A673 (cell line): ENCODE results near the gene NUMA1. TPM values are rescaled to one million over a fixed set of nuclear protein-coding genes. Genes with fewer than 3 reads are reported as not detected.

Experiments
- BruUV-seq: library from RNA; stranded (reverse); fragments of 400-500 nt; replicated peaks from 2 replicates; lab custom pipeline; 2021; lab: Mats Ljungman, UMichigan
- CTCF ChIA-PET: fragments of 300-600 bp; sonication (Branson Sonifier 250); formaldehyde crosslinking; loops from one replicate; lab custom pipeline; 2022; ENCODE audit warnings: antibody characterized with exemption; lab: Charles Lee
- POLR2A ChIA-PET: fragments of 300-600 bp; sonication (Branson Sonifier 250); formaldehyde crosslinking; loops from one replicate; lab custom pipeline; 2022; ENCODE audit warnings: antibody characterized with exemption; ENCODE audit not compliant: low non-redundant PET; lab: Charles Lee
- DNase-seq: peaks from one replicate; pipeline ENCODE4 v3.0.0-alpha.2; 2015; ENCODE audit warnings: low spot score
- H3K27ac ChIP-seq: fragments of 200-600 bp; sonication (generic); 2 replicates; pipeline ENCODE4 v1.5.1; 2016; ENCODE audit warnings: mixed run types, low read depth, mild to moderate bottlenecking, mixed read lengths, antibody characterized with exemption, low read length; ENCODE audit not compliant: poor library complexity, severe bottlenecking
- H3K27me3 ChIP-seq: fragments of 200-600 bp; sonication (generic); replicated peaks from 2 replicates; pipeline ENCODE4 v1.6.1; 2017; ENCODE audit warnings: mixed run types, low read depth, mild to moderate bottlenecking, mixed read lengths, antibody characterized with exemption, low read length; ENCODE audit not compliant: insufficient read depth, poor library complexity
- H3K36me3 ChIP-seq: fragments of 200-600 bp; sonication (generic); 2 replicates; pipeline ENCODE4 v1.6.1; 2016; ENCODE audit warnings: mixed run types, mild to moderate bottlenecking, mixed read lengths, antibody characterized with exemption, low read length; ENCODE audit not compliant: insufficient read depth, poor library complexity, severe bottlenecking
- H3K4me1 ChIP-seq: fragments of 200-600 bp; sonication (generic); 2 replicates; pipeline ENCODE4 v1.6.1; 2017; ENCODE audit warnings: mixed run types, mild to moderate bottlenecking, mixed read lengths, antibody characterized with exemption, low read length; ENCODE audit not compliant: insufficient read depth, poor library complexity, severe bottlenecking
- H3K4me3 ChIP-seq: fragments of 200-600 bp; sonication (generic); 2 replicates; pipeline ENCODE4 v1.5.1; 2016; ENCODE audit warnings: low read depth, mixed run types, mild to moderate bottlenecking, mixed read lengths, low read length; ENCODE audit not compliant: poor library complexity, severe bottlenecking
- H3K9me3 ChIP-seq: fragments of 200-600 bp; sonication (generic); 2 replicates; pipeline ENCODE4 v1.6.1; 2016; ENCODE audit warnings: mixed run types, low read depth, mild to moderate bottlenecking, mixed read lengths, antibody characterized with exemption, low read length; ENCODE audit not compliant: poor library complexity, severe bottlenecking
- CTCF ChIP-seq: fragments of 300-800, 200-600 bp; sonication (generic); conservative IDR thresholded peaks from 2 replicates; pipeline ENCODE4 v1.5.1; 2017; ENCODE audit warnings: low read depth, mild to moderate bottlenecking, antibody characterized with exemption, low read length, moderate library complexity, mixed read lengths
- EZH2 ChIP-seq: fragments of 200-600 bp; sonication (generic); IDR thresholded peaks from 2 replicates; pipeline ENCODE4 v1.6.1; 2017; ENCODE audit warnings: borderline replicate concordance, low read depth, mild to moderate bottlenecking, mixed read lengths, antibody characterized with exemption, low read length; ENCODE audit not compliant: poor library complexity, severe bottlenecking
- intact Hi-C: fragments of 100-400 bp; cut with micrococcal nuclease; formaldehyde crosslinking; loops from one replicate; pipeline ENCODE4 v1.10.0; 2022; ENCODE audit not compliant: unreplicated experiment
- total RNA-seq: library from RNA; stranded (reverse); gene quantifications from 2 replicates; pipeline ENCODE4 v1.2.3, GENCODE V29; 2021

The NUMA1 gene
- total RNA-seq, 1 experiment from 2014 or later: 216 TPM

- H3K4me1 ChIP-seq: no peaks in the 10 kb centered on the region
These were observed 78.3 kb downstream of the NUMA1 start for GRCh38 chr11:72001834-72002591.

GRCh38 chr11:72001285-72001684 is 79.1 kb downstream of the NUMA1 start:
- no peak overlapping the region for H3K4me3 ChIP-seq
- DNase-seq: no peak
- no TSS peak for BruUV-seq
- peaks cover 52% of the 10 kb centered on the region for H3K36me3 ChIP-seq
- no peaks in the 10 kb centered on the region for H3K4me1 ChIP-seq
- H3K9me3 ChIP-seq: no peaks in the 10 kb centered on the region
- POLR2A ChIA-PET: no interaction called here
- intact Hi-C loops: no loop called here
- no peak for TF ChIP-seq CTCF
- TF ChIP-seq EZH2: no peak
- H3K27ac ChIP-seq: no peak overlapping the region
- CTCF ChIA-PET: no interaction called here
- H3K27me3 ChIP-seq: no peaks in the 10 kb centered on the region

More at GRCh38 chr11:72001834-72002591, 78.3 kb downstream of the NUMA1 start:
- ChIA-PET CTCF (no interaction called here), POLR2A (no interaction called here)
- H3K27me3 ChIP-seq: no peaks in the 10 kb centered on the region
- BruUV-seq: no TSS peak
- intact Hi-C loops: no loop called here
- H3K27ac ChIP-seq: no peak overlapping the region
- H3K36me3 ChIP-seq: peaks cover 59% of the 10 kb centered on the region
- H3K4me3 ChIP-seq: no peak overlapping the region
- TF ChIP-seq CTCF: no peak
- TF ChIP-seq EZH2: no peak
- no peak for DNase-seq
- H3K9me3 ChIP-seq: no peaks in the 10 kb centered on the region

GRCh38 chr11:72000202-72000867 is 80.0 kb downstream of the NUMA1 start:
- H3K27ac ChIP-seq: no peak overlapping the region
- no peak for DNase-seq
- POLR2A ChIA-PET: no interaction called here
- TF ChIP-seq EZH2: no peak
- no peak for TF ChIP-seq CTCF
- CTCF ChIA-PET: no interaction called here
- no peaks in the 10 kb centered on the region for H3K4me1 ChIP-seq
- peaks cover 42% of the 10 kb centered on the region for H3K36me3 ChIP-seq
- no peak overlapping the region for H3K4me3 ChIP-seq
- intact Hi-C loops: no loop called here
- BruUV-seq: no TSS peak
- no peaks in the 10 kb centered on the region for H3K9me3 ChIP-seq
- no peaks in the 10 kb centered on the region for H3K27me3 ChIP-seq
